LNCAP (cell line): ENCODE results near the gene NUDT3.

ENCODE experiments used
- CTCF ChIP-seq: fragments of 450-650 bp; IDR thresholded peaks from 2 replicates; pipeline ENCODE4 v1.5.1; 2017; ENCODE audit warnings: mild to moderate bottlenecking

Gene NUDT3

DNA sequence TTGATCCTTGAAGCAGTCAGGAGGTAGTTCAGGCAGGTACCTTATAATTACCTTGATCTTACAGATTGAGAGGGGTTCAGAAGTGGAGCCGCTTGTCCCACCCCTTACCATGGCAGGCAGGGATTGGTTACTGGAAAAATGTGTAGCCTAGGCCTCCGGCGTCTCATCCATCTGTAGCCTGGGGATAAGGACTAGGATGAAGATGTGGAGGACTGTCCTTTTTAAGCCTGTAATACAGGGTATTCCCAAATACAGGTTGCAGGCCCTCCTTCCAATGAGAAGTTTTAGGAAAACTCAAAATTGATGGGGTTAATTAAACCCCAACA is 153.0 kb downstream of the NUDT3 start:
- no peak for TF ChIP-seq CTCF

GRCh38 chr6:34238585-34239499 is 153.6 kb downstream of the NUDT3 start:
- TF ChIP-seq CTCF, result no peak

DNA sequence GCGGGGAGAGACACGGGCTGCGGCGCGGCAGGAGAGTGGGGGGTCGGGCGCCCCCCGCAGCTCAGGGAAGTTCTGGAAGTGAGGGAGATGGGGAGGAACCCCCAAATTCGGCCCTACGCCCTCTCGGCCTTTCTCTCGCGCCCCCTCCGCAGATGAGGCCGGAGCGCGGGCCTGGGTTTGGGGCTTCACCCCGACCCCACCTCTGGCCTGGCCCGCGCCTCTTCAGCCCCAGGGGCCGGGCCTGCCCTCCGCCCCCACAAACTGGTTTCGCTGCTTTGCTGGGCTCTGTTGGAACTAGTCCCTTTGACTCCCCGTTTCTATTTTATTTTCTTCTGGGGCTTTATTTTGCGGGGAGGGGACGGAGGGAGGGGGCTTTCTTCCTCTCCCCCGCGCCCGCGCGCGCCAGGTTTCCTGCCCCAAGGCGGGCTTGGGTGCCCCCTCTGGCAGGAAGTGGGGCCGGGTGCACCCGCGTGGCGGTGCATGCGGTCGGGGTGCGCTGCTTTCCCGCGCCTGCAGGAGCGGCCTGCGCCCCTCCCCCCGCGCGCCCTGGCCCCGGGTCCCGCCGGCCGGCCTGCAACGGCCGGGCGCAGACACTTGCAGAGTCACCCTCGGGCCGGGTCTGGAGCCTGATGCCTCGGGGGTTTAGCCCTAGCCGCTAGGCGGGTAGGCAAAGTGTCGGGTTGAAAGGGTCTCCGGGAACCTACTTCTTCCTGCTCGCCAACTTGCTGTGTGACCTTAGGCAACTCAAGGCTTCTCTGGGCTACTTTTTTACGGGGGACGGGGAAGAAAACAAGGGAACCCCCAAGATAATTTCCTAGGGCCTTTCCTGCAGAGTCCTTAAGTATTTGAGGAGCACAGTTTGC is 154.5 kb downstream of the NUDT3 start:
- TF ChIP-seq CTCF, result no peak; the same call in 1 of the 2 replicates

DNA sequence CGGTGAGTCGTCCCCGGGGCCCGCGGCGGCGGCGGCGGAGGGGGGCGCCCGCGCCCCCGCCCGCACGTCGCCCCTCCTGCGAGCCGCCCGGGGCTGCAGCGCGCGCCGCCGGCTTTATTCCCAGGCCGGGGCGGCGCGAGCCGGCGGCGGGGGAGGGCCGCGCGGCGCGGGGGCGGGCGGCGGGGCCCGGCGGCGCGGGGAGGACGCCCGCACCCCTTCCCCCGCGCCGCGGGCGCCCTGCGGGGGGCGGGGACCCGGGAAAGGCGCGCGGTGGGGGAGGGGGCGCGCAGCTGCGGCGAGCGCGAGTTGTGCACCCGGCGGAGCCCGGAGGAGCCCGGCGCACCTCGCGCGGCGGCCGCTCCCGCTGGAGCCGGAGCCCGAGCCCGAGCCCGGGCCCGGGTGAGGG is 155.2 kb downstream of the NUDT3 start:
- TF ChIP-seq CTCF, result no peak

GRCh38 chr6:34236443-34237315 is 155.8 kb downstream of the NUDT3 start, which contains the start of gene HMGA1:
TSS of gene HMGA1 (plus strand) at chr6:34236873. CDS start at chr6:34240781, 3,908 bp downstream.
- no peak for TF ChIP-seq CTCF

DNA sequence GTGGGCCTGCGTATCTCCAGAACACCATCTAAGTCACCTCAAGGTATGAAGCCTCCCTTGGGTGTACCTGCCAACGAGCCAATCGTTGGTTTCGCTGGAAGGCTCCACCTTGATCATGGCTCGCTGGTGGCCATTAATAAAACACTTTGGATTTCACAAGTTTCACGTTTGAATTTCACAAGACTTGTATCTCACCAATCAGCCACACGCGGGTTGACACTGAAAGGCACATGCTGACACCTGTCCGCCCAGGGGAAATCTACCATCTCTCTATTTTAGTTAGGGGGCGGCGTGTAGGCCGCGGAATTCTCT is 156.4 kb downstream of the NUDT3 start:
- no peak for TF ChIP-seq CTCF
